A673 (cell line): ENCODE measurements around the gene ATPAF1. TPM values are rescaled to one million over a fixed set of nuclear protein-coding genes. Genes with fewer than 3 reads are reported as not detected.

Source experiments
- BruUV-seq: library from RNA; stranded (reverse); fragments of 400-500 nt; replicated peaks from 2 replicates; lab custom pipeline; 2021; lab: Mats Ljungman, UMichigan
- CTCF ChIA-PET: fragments of 300-600 bp; sonication (Branson Sonifier 250); formaldehyde crosslinking; loops from one replicate; lab custom pipeline; 2022; ENCODE audit warnings: antibody characterized with exemption; lab: Charles Lee
- POLR2A ChIA-PET: fragments of 300-600 bp; sonication (Branson Sonifier 250); formaldehyde crosslinking; loops from one replicate; lab custom pipeline; 2022; ENCODE audit warnings: antibody characterized with exemption; ENCODE audit not compliant: low non-redundant PET; lab: Charles Lee
- DNase-seq: peaks from one replicate; pipeline ENCODE4 v3.0.0-alpha.2; 2015; ENCODE audit warnings: low spot score
- H3K27ac ChIP-seq: fragments of 200-600 bp; sonication (generic); 2 replicates; pipeline ENCODE4 v1.5.1; 2016; ENCODE audit warnings: mixed run types, low read depth, mild to moderate bottlenecking, mixed read lengths, antibody characterized with exemption, low read length; ENCODE audit not compliant: poor library complexity, severe bottlenecking
- H3K27me3 ChIP-seq: fragments of 200-600 bp; sonication (generic); replicated peaks from 2 replicates; pipeline ENCODE4 v1.6.1; 2017; ENCODE audit warnings: mixed run types, low read depth, mild to moderate bottlenecking, mixed read lengths, antibody characterized with exemption, low read length; ENCODE audit not compliant: insufficient read depth, poor library complexity
- H3K36me3 ChIP-seq: fragments of 200-600 bp; sonication (generic); 2 replicates; pipeline ENCODE4 v1.6.1; 2016; ENCODE audit warnings: mixed run types, mild to moderate bottlenecking, mixed read lengths, antibody characterized with exemption, low read length; ENCODE audit not compliant: insufficient read depth, poor library complexity, severe bottlenecking
- H3K4me1 ChIP-seq: fragments of 200-600 bp; sonication (generic); 2 replicates; pipeline ENCODE4 v1.6.1; 2017; ENCODE audit warnings: mixed run types, mild to moderate bottlenecking, mixed read lengths, antibody characterized with exemption, low read length; ENCODE audit not compliant: insufficient read depth, poor library complexity, severe bottlenecking
- H3K4me3 ChIP-seq: fragments of 200-600 bp; sonication (generic); 2 replicates; pipeline ENCODE4 v1.5.1; 2016; ENCODE audit warnings: low read depth, mixed run types, mild to moderate bottlenecking, mixed read lengths, low read length; ENCODE audit not compliant: poor library complexity, severe bottlenecking
- H3K9me3 ChIP-seq: fragments of 200-600 bp; sonication (generic); 2 replicates; pipeline ENCODE4 v1.6.1; 2016; ENCODE audit warnings: mixed run types, low read depth, mild to moderate bottlenecking, mixed read lengths, antibody characterized with exemption, low read length; ENCODE audit not compliant: poor library complexity, severe bottlenecking
- EZH2 ChIP-seq: fragments of 200-600 bp; sonication (generic); IDR thresholded peaks from 2 replicates; pipeline ENCODE4 v1.6.1; 2017; ENCODE audit warnings: borderline replicate concordance, low read depth, mild to moderate bottlenecking, mixed read lengths, antibody characterized with exemption, low read length; ENCODE audit not compliant: poor library complexity, severe bottlenecking
- intact Hi-C: fragments of 100-400 bp; cut with micrococcal nuclease; formaldehyde crosslinking; loops from one replicate; pipeline ENCODE4 v1.10.0; 2022; ENCODE audit not compliant: unreplicated experiment
- total RNA-seq: library from RNA; stranded (reverse); gene quantifications from 2 replicates; pipeline ENCODE4 v1.2.3, GENCODE V29; 2021
- TF ChIP-seq, protein P1 (sequence below): fragments of 300-800, 200-600 bp; sonication (generic); conservative IDR thresholded peaks from 2 replicates; pipeline ENCODE4 v1.5.1; 2017; ENCODE audit warnings: low read depth, mild to moderate bottlenecking, antibody characterized with exemption, low read length, moderate library complexity, mixed read lengths

ATPAF1 gene
- total RNA-seq, 1 experiment from 2014 or later = 41.7 TPM

DNA sequence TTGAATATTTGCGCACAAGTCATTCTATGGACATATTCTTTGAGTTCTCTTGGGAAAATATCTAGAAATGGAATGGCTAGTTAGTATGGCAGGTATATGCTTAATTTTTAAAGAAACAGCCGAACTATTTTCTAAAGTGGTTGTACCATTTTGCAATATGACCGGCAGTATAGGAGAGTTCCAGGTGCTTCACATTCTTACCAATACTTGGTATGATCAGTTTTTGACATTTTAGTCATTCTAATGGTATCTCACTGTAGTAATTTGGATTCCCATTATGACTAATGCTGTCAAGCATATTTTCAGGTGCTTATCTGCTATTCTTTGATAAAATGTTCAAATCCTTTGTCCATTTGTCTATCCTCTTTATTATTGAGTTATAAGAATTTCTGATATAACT, 20.6 kb downstream of the ATPAF1 start:
- no TSS peak for BruUV-seq
- H3K9me3 ChIP-seq = peaks cover 14% of the 10 kb centered on the region
- ChIA-PET POLR2A (no interaction called here), CTCF (interaction anchor here (0.6 kb wide), 1 partner anchor 97 kb away, joined by 3 read pairs; no protein-coding TSS in a partner anchor)
- no peak overlapping the region for H3K27ac ChIP-seq
- H3K27me3 ChIP-seq = no peaks in the 10 kb centered on the region
- intact Hi-C loops = no loop called here
- H3K4me3 ChIP-seq = no peak overlapping the region
- TF ChIP-seq EZH2 = no peak
- TF ChIP-seq, protein P1, sequence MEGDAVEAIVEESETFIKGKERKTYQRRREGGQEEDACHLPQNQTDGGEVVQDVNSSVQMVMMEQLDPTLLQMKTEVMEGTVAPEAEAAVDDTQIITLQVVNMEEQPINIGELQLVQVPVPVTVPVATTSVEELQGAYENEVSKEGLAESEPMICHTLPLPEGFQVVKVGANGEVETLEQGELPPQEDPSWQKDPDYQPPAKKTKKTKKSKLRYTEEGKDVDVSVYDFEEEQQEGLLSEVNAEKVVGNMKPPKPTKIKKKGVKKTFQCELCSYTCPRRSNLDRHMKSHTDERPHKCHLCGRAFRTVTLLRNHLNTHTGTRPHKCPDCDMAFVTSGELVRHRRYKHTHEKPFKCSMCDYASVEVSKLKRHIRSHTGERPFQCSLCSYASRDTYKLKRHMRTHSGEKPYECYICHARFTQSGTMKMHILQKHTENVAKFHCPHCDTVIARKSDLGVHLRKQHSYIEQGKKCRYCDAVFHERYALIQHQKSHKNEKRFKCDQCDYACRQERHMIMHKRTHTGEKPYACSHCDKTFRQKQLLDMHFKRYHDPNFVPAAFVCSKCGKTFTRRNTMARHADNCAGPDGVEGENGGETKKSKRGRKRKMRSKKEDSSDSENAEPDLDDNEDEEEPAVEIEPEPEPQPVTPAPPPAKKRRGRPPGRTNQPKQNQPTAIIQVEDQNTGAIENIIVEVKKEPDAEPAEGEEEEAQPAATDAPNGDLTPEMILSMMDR = no peak
- H3K4me1 ChIP-seq = no peaks in the 10 kb centered on the region
- DNase-seq = no peak
- peaks cover 14% of the 10 kb centered on the region for H3K36me3 ChIP-seq

DNA sequence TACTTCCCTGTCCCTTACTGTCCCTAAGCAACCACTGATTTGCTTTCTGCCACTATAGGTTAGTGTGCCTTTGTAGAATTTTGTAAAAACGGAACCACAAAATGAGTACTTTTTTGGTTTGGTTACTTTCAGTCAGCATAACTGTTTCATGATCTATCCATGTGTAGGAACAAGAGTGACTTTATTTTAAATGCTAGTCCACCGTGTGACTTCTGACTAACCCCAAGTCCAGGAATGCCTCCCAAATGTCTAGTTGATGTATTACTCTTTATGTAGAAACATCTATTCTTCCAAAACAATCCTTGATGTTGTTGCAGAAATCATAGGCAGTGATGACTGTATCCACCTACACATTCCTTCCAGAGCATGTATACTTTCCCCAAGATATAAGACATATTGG, 21.3 kb downstream of the ATPAF1 start:
- no peak for TF ChIP-seq EZH2
- TF ChIP-seq, protein P1 = no peak
- CTCF ChIA-PET = no interaction called here
- POLR2A ChIA-PET = no interaction called here
- no peak for DNase-seq
- no peak overlapping the region for H3K4me3 ChIP-seq
- H3K27me3 ChIP-seq = no peaks in the 10 kb centered on the region
- no peaks in the 10 kb centered on the region for H3K4me1 ChIP-seq
- H3K9me3 ChIP-seq = peaks cover 14% of the 10 kb centered on the region
- H3K36me3 ChIP-seq = peaks cover 14% of the 10 kb centered on the region
- H3K27ac ChIP-seq = no peak overlapping the region
- BruUV-seq = no TSS peak
- intact Hi-C loops = no loop called here

DNA sequence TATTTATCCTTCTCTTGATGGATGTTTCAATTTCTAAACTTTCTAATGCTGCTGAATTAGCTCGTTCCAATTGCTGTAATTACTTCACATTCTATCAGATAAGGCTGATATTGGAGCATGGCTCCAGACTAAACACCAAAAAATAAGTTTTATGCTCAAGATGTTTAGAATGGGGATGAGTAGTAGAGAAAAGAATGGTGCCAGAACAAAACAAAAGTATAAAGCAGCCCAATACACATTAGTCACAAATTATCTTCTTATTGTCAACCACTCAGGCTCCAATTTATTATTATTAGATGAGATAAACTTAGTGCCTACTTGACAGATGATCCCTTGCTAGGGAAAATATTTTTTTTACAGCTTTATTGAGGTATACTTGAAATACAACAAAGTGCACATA, 21.8 kb downstream of the ATPAF1 start:
- TF ChIP-seq EZH2 = no peak
- TF ChIP-seq, protein P1 = no peak
- intact Hi-C loops = no loop called here
- ChIA-PET POLR2A (no interaction called here), CTCF (no interaction called here)
- DNase-seq = no peak
- H3K9me3 ChIP-seq = peaks cover 14% of the 10 kb centered on the region
- H3K27ac ChIP-seq = no peak overlapping the region
- no TSS peak for BruUV-seq
- no peak overlapping the region for H3K4me3 ChIP-seq
- H3K4me1 ChIP-seq = no peaks in the 10 kb centered on the region
- peaks cover 14% of the 10 kb centered on the region for H3K36me3 ChIP-seq
- no peaks in the 10 kb centered on the region for H3K27me3 ChIP-seq
